HFF-Myc (cell line): Measurements from ENCODE around the gene KCNG3.
"Not testable (repeated sequence)": the region's sequence is repeated elsewhere in the genome, so short reads cannot be mapped to it uniquely, and the experiment has no call there.

Experiments
- DNase-seq: peaks from one replicate; pipeline ENCODE4 v3.0.0-alpha.2; 2011; ENCODE audit warnings: low read depth; ENCODE audit errors: extremely low read depth
- H3K4me3 ChIP-seq: replicated peaks from 2 replicates; pipeline ENCODE4 v1.5.1; 2011; ENCODE audit warnings: low read depth, mild to moderate bottlenecking, control low read depth, low read length
- CTCF ChIP-seq: IDR thresholded peaks from 2 replicates; pipeline ENCODE4 v1.5.1; 2012; ENCODE audit warnings: mild to moderate bottlenecking, low read depth, low read length, control low read depth; ENCODE audit errors: missing control alignments

Gene KCNG3

GRCh38 chr2:42401773-42402172 is 92.0 kb downstream of the KCNG3 start:
- H3K4me3 ChIP-seq, result no peak overlapping the region
- no peak for DNase-seq
- TF ChIP-seq CTCF, result no peak

- not testable (repeated sequence) for DNase-seq, H3K4me3 ChIP-seq
Measured at GRCh38 chr2:42398052-42398451, 95.7 kb downstream of the KCNG3 start.

- DNase-seq, H3K4me3 ChIP-seq: not testable (repeated sequence)
Measured at GRCh38 chr2:42393320-42393719, 100.5 kb downstream of the KCNG3 start.

- TF ChIP-seq CTCF, result no peak
- H3K4me3 ChIP-seq, result no peak overlapping the region
- DNase-seq, result no peak
Measured at GRCh38 chr2:42392191-42392590, 101.6 kb downstream of the KCNG3 start.
